ENCODE measurements around the gene CASS4.
"Not testable (repeated sequence)": the region's sequence is repeated elsewhere in the genome, so short reads cannot be mapped to it uniquely, and the experiment has no call there.

CASS4 gene

GRCh38 chr20:56392132-56392880 is 19.8 kb upstream of the CASS4 start, which contains the start of the genes AURKA and CSTF1:
TSS of gene AURKA (minus strand) at chr20:56392215. CDS start at chr20:56388197, 4,018 bp downstream.
TSS of gene CSTF1 (plus strand) at chr20:56392645. CDS start at chr20:56395553, 2,908 bp downstream.
- Histone ChIP-seq H3K27ac (peak within 1 kb of the TSS; percentile 76 to 82), H3K4me3 (peak within 1 kb of the TSS; percentile 71)
- no peak for TF ChIP-seq CTCF (IDR thresholded peaks at IDR 0.05)
- DNase-seq (ENCODE audit: low spot score), result peak; percentile 100

- Histone ChIP-seq H3K27ac (peak overlapping the region; percentile 76 to 82), H3K4me3 (peak overlapping the region; percentile 71)
- no peak for TF ChIP-seq CTCF (IDR thresholded peaks at IDR 0.05)
- no peak for DNase-seq (ENCODE audit: low spot score)
Measured at GRCh38 chr20:56392881-56393482, 19.1 kb upstream of the CASS4 start.

- TF ChIP-seq CTCF (IDR thresholded peaks at IDR 0.05), result no peak
- no peak for DNase-seq (ENCODE audit: low spot score)
- no peak overlapping the region for H3K27ac ChIP-seq
- H3K4me3 ChIP-seq, result peak overlapping the region; percentile 71
Measured at GRCh38 chr20:56393653-56394052, 18.4 kb upstream of the CASS4 start.

- no peak for TF ChIP-seq CTCF (IDR thresholded peaks at IDR 0.05)
- Histone ChIP-seq H3K27ac (no peak overlapping the region), H3K4me3 (no peak overlapping the region)
- DNase-seq (ENCODE audit: low spot score), result no peak
Measured at GRCh38 chr20:56395166-56395565, 16.9 kb upstream of the CASS4 start.

- peak; percentile 51 for TF ChIP-seq CTCF (IDR thresholded peaks at IDR 0.05)
- H3K27ac ChIP-seq, result no peak overlapping the region
- no peak for DNase-seq (ENCODE audit: low spot score)
- no peak overlapping the region for H3K4me3 ChIP-seq
Measured at GRCh38 chr20:56400001-56400640, 11.9 kb upstream of the CASS4 start.

GRCh38 chr20:56403465-56403864 is 8.6 kb upstream of the CASS4 start:
- H3K27ac ChIP-seq, result no peak overlapping the region
- no peak overlapping the region for H3K4me3 ChIP-seq
- no peak for DNase-seq (ENCODE audit: low spot score)
- no peak for TF ChIP-seq CTCF (IDR thresholded peaks at IDR 0.05)

GRCh38 chr20:56405356-56405755 is 6.7 kb upstream of the CASS4 start:
- not testable (repeated sequence) for DNase-seq (ENCODE audit: low spot score); H3K27ac ChIP-seq; H3K4me3 ChIP-seq
